GM13976 (cell line): ENCODE measurements around the gene TRABD2B.

ENCODE experiments used
- DNase-seq: peaks from one replicate; pipeline ENCODE4 v3.0.0; 2012; ENCODE audit warnings: low spot score
- in situ Hi-C: fragments of 300-500 bp; cut with MboI; formaldehyde crosslinking; loops from one replicate; pipeline ENCODE4 v1.12.0; 2022; ENCODE audit warnings: low sequenced_read_pairs, mixed read lengths, inconsistent platforms; ENCODE audit not compliant: unreplicated experiment
- TF ChIP-seq, protein P1 (sequence below): IDR thresholded peaks from 2 replicates; pipeline ENCODE4 v1.5.1; 2012; ENCODE audit warnings: borderline replicate concordance, mild to moderate bottlenecking; ENCODE audit not compliant: insufficient read depth; ENCODE audit errors: extremely low read depth, missing control alignments, control extremely low read depth

TRABD2B gene

DNA sequence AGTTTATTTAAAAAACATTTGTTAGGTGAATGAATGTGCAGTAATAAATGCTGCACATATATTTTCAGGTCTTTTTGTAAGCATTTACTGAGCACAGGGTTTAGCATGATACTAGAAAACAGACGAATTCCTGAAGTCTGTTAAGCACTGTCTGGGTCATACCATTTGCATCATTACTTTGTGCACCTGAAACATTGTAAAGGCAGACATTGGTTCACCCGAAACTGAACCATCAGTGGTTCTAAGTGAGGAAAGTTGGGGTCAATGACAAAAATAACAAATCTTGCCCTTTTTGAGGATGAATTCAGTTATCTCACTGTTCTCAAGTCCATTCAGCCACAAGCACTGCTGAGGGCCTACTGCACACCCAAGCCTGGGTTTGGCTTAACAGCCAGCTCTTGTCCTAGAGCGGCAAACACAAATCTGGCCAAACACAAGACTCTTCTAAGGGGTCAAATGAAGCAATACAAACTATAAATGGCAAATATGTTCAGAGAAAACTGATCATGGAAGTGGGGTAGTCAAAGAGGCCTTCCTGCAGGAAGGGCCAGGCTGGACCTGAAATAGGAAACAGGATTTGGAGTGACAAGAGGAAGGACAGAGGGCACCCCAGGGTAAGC, 21.8 kb downstream of the TRABD2B start:
- DNase-seq = no peak
- TF ChIP-seq, protein P1, sequence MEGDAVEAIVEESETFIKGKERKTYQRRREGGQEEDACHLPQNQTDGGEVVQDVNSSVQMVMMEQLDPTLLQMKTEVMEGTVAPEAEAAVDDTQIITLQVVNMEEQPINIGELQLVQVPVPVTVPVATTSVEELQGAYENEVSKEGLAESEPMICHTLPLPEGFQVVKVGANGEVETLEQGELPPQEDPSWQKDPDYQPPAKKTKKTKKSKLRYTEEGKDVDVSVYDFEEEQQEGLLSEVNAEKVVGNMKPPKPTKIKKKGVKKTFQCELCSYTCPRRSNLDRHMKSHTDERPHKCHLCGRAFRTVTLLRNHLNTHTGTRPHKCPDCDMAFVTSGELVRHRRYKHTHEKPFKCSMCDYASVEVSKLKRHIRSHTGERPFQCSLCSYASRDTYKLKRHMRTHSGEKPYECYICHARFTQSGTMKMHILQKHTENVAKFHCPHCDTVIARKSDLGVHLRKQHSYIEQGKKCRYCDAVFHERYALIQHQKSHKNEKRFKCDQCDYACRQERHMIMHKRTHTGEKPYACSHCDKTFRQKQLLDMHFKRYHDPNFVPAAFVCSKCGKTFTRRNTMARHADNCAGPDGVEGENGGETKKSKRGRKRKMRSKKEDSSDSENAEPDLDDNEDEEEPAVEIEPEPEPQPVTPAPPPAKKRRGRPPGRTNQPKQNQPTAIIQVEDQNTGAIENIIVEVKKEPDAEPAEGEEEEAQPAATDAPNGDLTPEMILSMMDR = no peak
- in situ Hi-C loops = no loop called here

DNA sequence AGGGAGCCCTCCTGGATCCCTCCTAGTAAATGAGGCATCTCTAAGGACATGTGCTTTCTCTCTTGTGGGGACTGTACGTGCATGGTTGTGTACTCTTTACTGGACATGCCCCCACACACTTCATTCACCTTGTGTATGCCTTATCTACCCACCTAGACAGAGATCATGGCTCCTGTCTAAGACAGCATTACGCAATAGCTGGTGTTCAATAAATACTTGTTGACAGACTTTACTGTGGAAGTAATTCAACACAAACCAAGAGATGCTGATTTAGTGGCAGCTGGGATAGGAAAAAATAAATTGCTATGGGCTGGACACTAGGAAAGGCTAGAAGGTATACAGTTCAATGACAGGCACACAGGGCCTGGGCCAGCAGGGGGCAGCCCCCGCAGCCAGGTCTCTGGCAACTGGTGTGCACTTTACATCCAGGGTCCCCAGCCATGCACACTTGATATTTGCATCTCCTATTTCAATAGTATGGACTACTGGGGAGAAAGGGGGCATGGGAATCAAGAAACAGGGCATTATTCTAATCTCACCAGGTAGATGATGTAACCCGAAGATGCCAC, 24.2 kb downstream of the TRABD2B start:
- in situ Hi-C loops = no loop called here

DNA sequence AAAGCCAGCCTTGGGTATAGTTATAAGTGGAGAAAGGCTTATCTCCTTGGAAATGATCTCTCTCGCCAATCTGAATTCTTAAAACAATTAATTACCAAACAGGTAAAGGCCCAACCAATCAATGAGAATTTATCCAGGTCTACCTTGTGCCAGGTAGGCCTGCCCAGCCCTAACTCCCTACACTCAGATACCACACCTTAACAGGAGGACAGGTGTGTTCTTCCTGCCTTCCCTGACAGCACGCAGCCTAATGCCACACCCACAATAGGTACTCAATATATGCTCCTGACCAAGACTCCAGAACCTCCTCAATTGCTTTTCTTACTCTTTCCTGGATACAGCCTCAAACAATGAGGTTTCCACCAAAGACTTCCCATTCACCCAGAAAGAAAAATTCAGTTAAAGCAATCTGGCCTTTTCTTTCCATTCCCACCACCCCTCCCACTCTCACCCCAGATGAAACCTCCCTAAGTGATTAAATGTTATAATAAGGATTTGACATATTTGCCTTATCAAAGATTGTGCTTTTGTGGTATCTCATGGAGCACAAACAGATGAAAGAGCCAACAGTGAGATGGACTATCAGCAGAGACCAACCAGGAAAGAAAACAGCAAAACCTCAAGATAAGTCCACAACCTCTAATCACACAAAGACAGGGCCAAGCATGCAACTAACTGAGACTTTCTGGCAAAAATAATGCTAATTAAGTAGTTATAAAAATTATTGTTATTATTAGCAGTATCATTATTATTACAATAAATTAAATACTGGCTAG, 25.6 kb downstream of the TRABD2B start:
- DNase-seq = no peak
- in situ Hi-C loops = no loop called here
- TF ChIP-seq, protein P1 = no peak

More for the DNA sequence above, 24.2 kb downstream of the TRABD2B start:
- DNase-seq = no peak
- TF ChIP-seq, protein P1 = no peak

DNA sequence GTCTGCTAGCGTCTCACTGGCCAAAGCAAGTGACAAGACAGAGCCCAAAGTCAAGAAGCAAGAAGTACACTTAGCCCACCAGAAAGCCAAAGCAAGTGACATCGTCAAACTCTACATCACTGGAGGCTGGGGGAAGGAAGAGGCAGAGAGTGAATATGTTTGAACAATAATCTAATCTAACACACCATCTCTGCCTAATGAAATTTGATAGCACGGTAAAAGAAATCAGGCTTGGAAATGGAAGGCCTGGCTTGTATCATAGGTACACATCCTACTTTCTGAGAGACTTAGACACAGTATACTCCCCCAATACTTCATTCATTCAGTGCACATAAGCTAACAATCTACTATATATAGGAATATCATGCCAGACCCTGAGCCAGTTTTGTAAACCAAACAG, 26.3 kb downstream of the TRABD2B start:
- TF ChIP-seq, protein P1 = no peak
- in situ Hi-C loops = no loop called here
- no peak for DNase-seq

DNA sequence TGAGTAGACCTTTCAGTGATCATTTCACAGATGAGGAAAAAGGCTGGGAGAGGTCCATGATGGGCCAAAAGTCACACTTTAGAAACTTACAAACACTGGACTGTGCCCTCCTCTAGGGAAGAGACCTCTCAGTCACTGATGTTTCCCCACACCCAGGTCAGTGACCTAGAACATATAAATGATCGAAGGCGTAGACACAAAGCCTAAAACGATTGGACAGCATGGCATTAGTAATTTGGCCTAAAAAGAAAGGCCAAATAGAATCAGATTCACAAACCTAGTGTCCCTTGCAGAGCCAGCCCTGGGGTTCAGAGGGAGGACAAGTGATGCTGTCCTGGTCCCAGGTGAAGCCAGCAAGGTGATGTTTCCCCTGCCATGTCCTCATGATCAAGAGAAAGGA, 27.7 kb downstream of the TRABD2B start:
- no peak for DNase-seq
- TF ChIP-seq, protein P1 = no peak
- in situ Hi-C loops = no loop called here

DNA sequence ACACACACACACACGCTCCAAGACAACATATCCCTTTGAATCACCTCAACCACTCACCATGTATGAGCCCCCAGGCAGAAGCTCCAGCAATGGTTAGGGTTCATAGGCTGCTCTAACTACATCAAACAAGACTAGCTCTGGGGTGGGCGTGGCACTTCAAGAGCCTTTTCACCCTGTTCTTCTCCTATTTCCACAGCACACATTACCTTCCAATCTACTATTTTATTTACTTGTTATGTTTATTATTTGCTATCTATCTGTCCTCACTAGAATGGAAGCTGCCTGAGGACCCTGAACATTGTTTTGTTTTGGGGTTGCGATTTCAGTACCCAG, 28.7 kb downstream of the TRABD2B start:
- TF ChIP-seq, protein P1 = no peak
- in situ Hi-C loops = no loop called here
- DNase-seq = no peak
